Keratinocyte (primary cell): ENCODE measurements around the gene CORO1C. TPM values are rescaled to one million over a fixed set of nuclear protein-coding genes. Genes with fewer than 3 reads are reported as not detected.

Source experiments
- DNase-seq: peaks from one replicate; pipeline ENCODE4 v3.0.0-alpha.2; 2011; ENCODE audit warnings: low read depth, missing footprints, low spot score
- FAIRE-seq: peaks from 2 replicates; lab custom pipeline; 2011; peaks lifted over from hg19 to GRCh38; lab: Jason Lieb, UNC
- H2AFZ ChIP-seq: 2 replicates; pipeline ENCODE4 v1.6.0; 2012; ENCODE audit warnings: low read length, control low read depth, inconsistent platforms; ENCODE audit not compliant: control insufficient read depth
- H3K27ac ChIP-seq: 2 replicates; pipeline ENCODE4 v1.5.1; 2011; ENCODE audit warnings: low read length; ENCODE audit not compliant: control insufficient read depth, insufficient read depth
- H3K27me3 ChIP-seq: 3 replicates; pipeline ENCODE4 v1.6.0; 2011; ENCODE audit warnings: low read length; ENCODE audit not compliant: control insufficient read depth, insufficient read depth; ENCODE audit errors: extremely low read depth
- H3K36me3 ChIP-seq, 2 experiments: 2 replicates in 1 of 2; 3 replicates in 1 of 2; pipeline ENCODE4 v1.5.1; 2011; ENCODE audit warnings: low read length in 2 of 2, mild to moderate bottlenecking in 1 of 2; ENCODE audit not compliant: control insufficient read depth in 2 of 2, insufficient read depth in 2 of 2; ENCODE audit errors: extremely low read depth in 1 of 2
- H3K4me1 ChIP-seq: 3 replicates; pipeline ENCODE4 v1.5.1; 2011; ENCODE audit warnings: low read length; ENCODE audit not compliant: control insufficient read depth, insufficient read depth; ENCODE audit errors: extremely low read depth
- H3K4me2 ChIP-seq: 3 replicates; pipeline ENCODE4 v1.6.0; 2011; ENCODE audit warnings: low read depth, low read length; ENCODE audit not compliant: control insufficient read depth, insufficient read depth; ENCODE audit errors: extremely low read depth
- H3K4me3 ChIP-seq, 3 experiments: fragments of 200-600 bp in 1 of 3; sonication (generic) in 1 of 3; 2 replicates in 2 of 3; 3 replicates in 1 of 3; pipeline ENCODE4 v1.5.1; 2011 to 2016; ENCODE audit warnings: low read length in 3 of 3, mild to moderate bottlenecking in 3 of 3, control low read depth in 2 of 3, inconsistent platforms in 1 of 3, low read depth in 1 of 3, mixed read lengths in 1 of 3, mixed run types in 1 of 3, moderate library complexity in 1 of 3; ENCODE audit not compliant: control insufficient read depth in 2 of 3, insufficient read depth in 2 of 3; ENCODE audit errors: extremely low read depth in 1 of 3
- H3K79me2 ChIP-seq: 2 replicates; pipeline ENCODE4 v1.6.0; 2012; ENCODE audit warnings: low read length; ENCODE audit not compliant: control insufficient read depth, insufficient read depth
- H3K9ac ChIP-seq: 3 replicates; pipeline ENCODE4 v1.6.0; 2011; ENCODE audit warnings: low read length; ENCODE audit not compliant: control insufficient read depth, insufficient read depth; ENCODE audit errors: extremely low read depth
- H3K9me1 ChIP-seq: 3 replicates; pipeline ENCODE4 v1.6.0; 2011; ENCODE audit warnings: low read length; ENCODE audit not compliant: control insufficient read depth, insufficient read depth; ENCODE audit errors: extremely low read depth
- H3K9me3 ChIP-seq: 2 replicates; pipeline ENCODE4 v1.5.1; 2012; ENCODE audit warnings: low read depth, low read length; ENCODE audit not compliant: control insufficient read depth
- H4K20me1 ChIP-seq: 3 replicates; pipeline ENCODE4 v1.6.0; 2011; ENCODE audit warnings: low read length; ENCODE audit not compliant: control insufficient read depth, insufficient read depth; ENCODE audit errors: extremely low read depth
- EZH2 ChIP-seq: IDR thresholded peaks from one replicate; pipeline ENCODE4 v1.6.1; 2012; ENCODE audit warnings: inconsistent platforms, mild to moderate bottlenecking, low read length, moderate library complexity
- dilution Hi-C: fragments of 300-500 bp; cut with MboI; formaldehyde crosslinking; loops from one replicate; pipeline ENCODE4 v1.7.0; 2020; ENCODE audit warnings: low sequenced_read_pairs; ENCODE audit not compliant: extremely low pct_ligation_motif_present
- polyA plus RNA-seq, 5 experiments: library from polyadenylated mRNA; depleted of rRNA in 3 of 5; stranded (reverse) in 3 of 5; stranded (forward) in 1 of 5; unstranded in 1 of 5; fragments of >200 nt; gene quantifications; 1 replicate in 1 of 5; 2 replicates in 3 of 5; 3 replicates in 1 of 5; pipeline versions ENCODE4 v1.2.1 to v1.2.3, GENCODE V29; 2011 to 2012; ENCODE audit warnings: missing spikeins in 2 of 5, low read depth in 1 of 5, low replicate concordance in 1 of 5
- TF ChIP-seq, protein P1 (sequence below), 3 experiments: IDR thresholded peaks in 1 of 3; conservative IDR thresholded peaks in 1 of 3; optimal IDR thresholded peaks in 1 of 3; 2 replicates in 2 of 3; 3 replicates in 1 of 3; pipeline versions ENCODE3 to v1.5.1; 2011; ENCODE audit warnings: low read length in 3 of 3, mild to moderate bottlenecking in 3 of 3, moderate library complexity in 2 of 3, control low read depth in 1 of 3, inconsistent platforms in 1 of 3; ENCODE audit not compliant: insufficient read depth in 2 of 3; ENCODE audit errors: extremely low read depth in 1 of 3

CORO1C gene
- polyA plus RNA-seq, 1 donor (not counting 4 experiments of a cell fraction or from before 2014, with no cell fraction given) = 283 TPM

DNA sequence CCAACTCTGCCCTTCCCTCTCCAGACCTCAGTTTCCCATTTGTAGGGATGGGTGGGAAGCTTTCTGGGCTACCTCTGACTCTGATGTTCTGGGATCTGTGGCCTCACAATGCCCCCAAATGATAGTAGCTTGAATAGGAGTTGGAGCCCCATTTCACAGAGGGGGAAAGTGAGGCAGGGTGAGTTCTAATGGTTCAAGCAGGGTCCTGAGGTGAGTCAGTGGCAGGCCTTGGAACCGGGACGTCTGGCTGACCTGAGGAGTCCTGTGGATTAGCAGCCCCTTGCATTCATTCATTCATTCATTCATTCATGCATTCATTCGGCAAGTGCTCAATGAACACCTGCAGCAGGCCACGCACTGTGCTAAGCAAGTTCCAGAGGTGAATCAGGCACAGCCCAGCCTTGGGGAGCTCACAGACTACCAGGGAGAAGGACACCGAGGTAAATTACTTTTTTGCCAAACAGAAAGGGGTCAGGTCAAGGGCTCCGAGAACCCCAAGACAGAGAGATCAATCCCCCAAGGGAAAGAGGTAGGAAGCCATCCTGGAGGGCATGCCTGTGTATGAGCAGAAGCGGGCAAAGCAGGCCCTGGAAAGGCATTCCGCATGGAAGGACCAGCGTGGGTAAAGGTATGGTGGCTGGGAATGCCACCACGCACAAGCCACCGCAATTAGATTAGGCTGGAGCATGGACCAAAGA, 132.6 kb downstream of the CORO1C start:
- dilution Hi-C loops = no loop called here
- no peak overlapping the region for H3K27ac ChIP-seq
- H2AFZ ChIP-seq = no peak overlapping the region
- no peaks in the 10 kb centered on the region for H3K9me1 ChIP-seq
- no peak overlapping the region for H3K9ac ChIP-seq
- H4K20me1 ChIP-seq = no peaks in the 10 kb centered on the region
- TF ChIP-seq EZH2 = no peak
- TF ChIP-seq, protein P1, sequence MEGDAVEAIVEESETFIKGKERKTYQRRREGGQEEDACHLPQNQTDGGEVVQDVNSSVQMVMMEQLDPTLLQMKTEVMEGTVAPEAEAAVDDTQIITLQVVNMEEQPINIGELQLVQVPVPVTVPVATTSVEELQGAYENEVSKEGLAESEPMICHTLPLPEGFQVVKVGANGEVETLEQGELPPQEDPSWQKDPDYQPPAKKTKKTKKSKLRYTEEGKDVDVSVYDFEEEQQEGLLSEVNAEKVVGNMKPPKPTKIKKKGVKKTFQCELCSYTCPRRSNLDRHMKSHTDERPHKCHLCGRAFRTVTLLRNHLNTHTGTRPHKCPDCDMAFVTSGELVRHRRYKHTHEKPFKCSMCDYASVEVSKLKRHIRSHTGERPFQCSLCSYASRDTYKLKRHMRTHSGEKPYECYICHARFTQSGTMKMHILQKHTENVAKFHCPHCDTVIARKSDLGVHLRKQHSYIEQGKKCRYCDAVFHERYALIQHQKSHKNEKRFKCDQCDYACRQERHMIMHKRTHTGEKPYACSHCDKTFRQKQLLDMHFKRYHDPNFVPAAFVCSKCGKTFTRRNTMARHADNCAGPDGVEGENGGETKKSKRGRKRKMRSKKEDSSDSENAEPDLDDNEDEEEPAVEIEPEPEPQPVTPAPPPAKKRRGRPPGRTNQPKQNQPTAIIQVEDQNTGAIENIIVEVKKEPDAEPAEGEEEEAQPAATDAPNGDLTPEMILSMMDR (optimal IDR thresholded peaks at IDR 0.05 in 1 of 3, IDR thresholded peaks at IDR 0.05 in 1 of 3, conservative IDR thresholded peaks at IDR 0.05 in 1 of 3; ENCODE audit: extremely low read depth in 1 of 3, insufficient read depth in 2 of 3, low read length in 3 of 3) = no peak
- no peaks in the 10 kb centered on the region for H3K4me1 ChIP-seq
- FAIRE-seq (no peak), DNase-seq (no peak)
- no peaks in the 10 kb centered on the region for H3K9me3 ChIP-seq
- H3K27me3 ChIP-seq = peaks cover 7% of the 10 kb centered on the region
- H3K4me2 ChIP-seq = no peak overlapping the region
- H3K36me3 ChIP-seq = no peaks in the 10 kb centered on the region
- no peaks in the 10 kb centered on the region for H3K79me2 ChIP-seq
- no peak overlapping the region for H3K4me3 ChIP-seq

DNA sequence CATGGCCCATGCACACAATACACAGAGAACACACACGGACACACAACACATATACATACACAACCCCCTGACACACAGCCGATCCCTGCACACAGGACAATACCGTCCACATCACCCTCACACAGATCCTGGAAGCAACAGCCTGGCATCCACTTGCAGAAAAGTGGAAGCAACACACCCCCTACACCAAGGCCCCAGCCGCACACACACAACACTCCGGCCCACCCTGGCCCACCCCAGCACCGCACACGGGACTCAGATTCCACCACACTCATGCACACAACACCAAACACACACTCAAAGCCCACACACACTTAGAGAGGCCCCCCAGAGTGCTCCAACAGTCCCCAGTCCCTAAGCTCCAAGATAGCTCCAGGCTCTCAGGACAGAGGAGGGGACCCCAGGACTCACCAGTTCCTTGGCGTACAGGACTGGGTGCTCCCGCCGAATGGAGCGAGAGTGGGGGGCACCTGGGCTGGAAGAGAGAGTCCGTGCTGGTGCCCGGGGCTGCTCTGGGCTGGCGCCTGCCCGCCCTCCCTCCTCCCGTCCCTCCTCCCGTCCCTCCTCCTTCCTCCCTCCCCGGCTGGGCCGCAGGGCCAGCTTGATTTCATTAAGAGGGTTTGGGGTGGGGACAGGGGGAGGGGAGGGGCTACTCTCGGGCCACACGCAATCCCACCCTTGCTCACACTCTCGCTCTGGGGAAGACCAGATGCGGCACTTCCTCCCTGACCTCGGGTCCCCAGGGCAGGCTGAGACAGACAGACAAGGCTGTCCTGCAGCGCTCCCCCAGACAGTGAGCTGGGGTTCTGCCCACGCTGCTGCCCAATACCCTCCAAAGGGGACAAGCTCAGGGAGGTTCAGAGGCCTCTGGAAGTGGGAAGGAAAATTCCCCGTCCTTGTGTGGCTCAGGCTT, 133.5 kb downstream of the CORO1C start, which contains the start of gene TMEM119:
Gene TMEM119 (minus strand): TSS at position 526 of the 913 bp plus-strand sequence. CDS start 5,701 bp downstream, outside the sequence.
- Histone ChIP-seq H3K9ac (no peak within 1 kb of the TSS), H3K9me1 (no peaks in the 10 kb centered on the region), H2AFZ (no peak within 1 kb of the TSS), H4K20me1 (no peaks in the 10 kb centered on the region), H3K79me2 (no peaks in the 10 kb centered on the region), H3K4me3 (no peak within 1 kb of the TSS), H3K4me1 (no peaks in the 10 kb centered on the region), H3K27ac (no peak within 1 kb of the TSS), H3K36me3 (no peaks in the 10 kb centered on the region), H3K27me3 (peaks cover 7% of the 10 kb centered on the region), H3K9me3 (no peaks in the 10 kb centered on the region), H3K4me2 (no peak within 1 kb of the TSS)
- dilution Hi-C loops = no loop called here
- FAIRE-seq (no peak), DNase-seq (no peak)
- TF ChIP-seq, protein P1 (optimal IDR thresholded peaks at IDR 0.05 in 1 of 3, IDR thresholded peaks at IDR 0.05 in 1 of 3, conservative IDR thresholded peaks at IDR 0.05 in 1 of 3; ENCODE audit: extremely low read depth in 1 of 3, insufficient read depth in 2 of 3, low read length in 3 of 3) = no peak
- no peak for TF ChIP-seq EZH2
